GM19035 (cell line): ENCODE results near the gene NUDT22.

ENCODE experiments used
- ATAC-seq: cut with Tn5 transposase; IDR thresholded peaks from one replicate; pipeline ENCODE4 v1.9.1; 2021; ENCODE audit not compliant: unreplicated experiment

NUDT22 gene

GRCh38 chr11:64226507-64227051 is 505 bp downstream of the NUDT22 start:
- peak; percentile 32 for ATAC-seq

- no peak for ATAC-seq
These were observed 1.4 kb downstream of the NUDT22 start for GRCh38 chr11:64227405-64227956.

- ATAC-seq: no peak
These were observed 3.1 kb downstream of the NUDT22 start for GRCh38 chr11:64229090-64229743.

- ATAC-seq: no peak
These were observed 3.7 kb downstream of the NUDT22 start for GRCh38 chr11:64229744-64230170.

GRCh38 chr11:64230171-64230984 is 4.3 kb downstream of the NUDT22 start, which contains the start of gene DNAJC4:
Gene DNAJC4, plus strand, starts transcription at chr11:64230548. Its CDS starts 307 bp downstream, at chr11:64230855.
- ATAC-seq: peak; percentile 50

- no peak for ATAC-seq
These were observed 4.9 kb downstream of the NUDT22 start for GRCh38 chr11:64230985-64231365.

- no peak for ATAC-seq
These were observed 5.5 kb downstream of the NUDT22 start for GRCh38 chr11:64231546-64231945.

- ATAC-seq: no peak
These were observed 6.3 kb downstream of the NUDT22 start for GRCh38 chr11:64232182-64232966.

- no peak for ATAC-seq
These were observed 6.9 kb downstream of the NUDT22 start for GRCh38 chr11:64232967-64233315.

GRCh38 chr11:64233913-64234586 is 8.0 kb downstream of the NUDT22 start, which contains the start of gene VEGFB:
Gene VEGFB, plus strand, starts transcription at chr11:64234584. Its CDS starts 250 bp downstream, at chr11:64234834.
- peak; percentile 33 for ATAC-seq

GRCh38 chr11:64234647-64235379 is 8.7 kb downstream of the NUDT22 start:
- ATAC-seq: peak; percentile 17

- ATAC-seq: no peak
These were observed 9.5 kb downstream of the NUDT22 start for GRCh38 chr11:64235437-64236161.

- no peak for ATAC-seq
These were observed 11.4 kb downstream of the NUDT22 start for GRCh38 chr11:64237484-64237951.

GRCh38 chr11:64238076-64238475 is 12.0 kb downstream of the NUDT22 start:
- ATAC-seq: no peak

- no peak for ATAC-seq
These were observed 12.9 kb downstream of the NUDT22 start for GRCh38 chr11:64238999-64239398.

- ATAC-seq: no peak
These were observed 13.8 kb downstream of the NUDT22 start for GRCh38 chr11:64239662-64240434.

GRCh38 chr11:64240435-64241240 is 14.6 kb downstream of the NUDT22 start, which contains the start of gene FKBP2:
Gene FKBP2, plus strand, starts transcription at chr11:64241095. Its CDS starts 1,293 bp downstream, at chr11:64242388.
- peak; percentile 54 for ATAC-seq
